ENCODE measurements around the gene KRT32.
"Not testable (repeated sequence)": the region's sequence is repeated elsewhere in the genome, so short reads cannot be mapped to it uniquely, and the experiment has no call there.

The KRT32 gene

DNA sequence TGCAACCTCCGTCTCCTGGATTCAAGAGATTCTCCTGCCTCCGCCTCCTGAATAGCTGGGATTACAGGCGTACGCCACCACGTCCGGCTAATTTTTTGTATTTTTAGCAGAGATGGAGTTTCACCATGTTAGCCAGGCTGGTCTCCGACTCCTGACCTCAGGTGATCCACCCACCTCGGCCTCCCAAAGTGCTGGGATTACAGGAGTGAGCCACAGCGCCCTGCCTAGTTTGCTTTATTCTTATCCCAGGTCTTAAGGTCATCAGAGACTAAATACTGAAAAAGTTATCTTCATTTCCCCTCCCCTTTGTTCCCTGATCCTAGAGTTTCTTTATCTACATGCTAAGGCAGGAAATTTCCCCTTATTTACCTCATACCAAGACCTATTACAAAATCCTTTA lies 36.8 kb downstream of the KRT32 start:
- not testable (repeated sequence) for DNase-seq (ENCODE audit: low read depth in 1 of 2, low spot score in 1 of 2)

DNA sequence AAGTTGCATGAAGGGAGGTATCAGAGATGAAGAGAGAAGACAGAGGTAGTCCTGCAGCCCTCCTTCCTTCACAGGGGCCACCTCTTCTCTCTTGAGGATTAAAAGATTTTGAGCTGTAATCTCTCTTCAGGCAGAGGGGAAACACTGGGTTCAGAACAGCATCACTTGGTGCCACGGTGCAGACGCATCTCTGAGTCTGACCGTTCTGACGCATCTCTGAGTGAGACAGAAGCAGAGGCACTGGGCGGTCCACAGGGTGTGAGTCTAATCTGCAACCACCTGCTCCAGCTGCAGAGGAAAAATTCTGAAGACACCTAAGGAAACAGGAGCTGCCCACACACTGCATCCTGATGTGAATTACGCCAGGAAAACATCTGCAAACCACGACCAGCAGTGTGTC lies 37.5 kb downstream of the KRT32 start:
- no peak for DNase-seq (ENCODE audit: low read depth in 1 of 2, low spot score in 1 of 2)

DNA sequence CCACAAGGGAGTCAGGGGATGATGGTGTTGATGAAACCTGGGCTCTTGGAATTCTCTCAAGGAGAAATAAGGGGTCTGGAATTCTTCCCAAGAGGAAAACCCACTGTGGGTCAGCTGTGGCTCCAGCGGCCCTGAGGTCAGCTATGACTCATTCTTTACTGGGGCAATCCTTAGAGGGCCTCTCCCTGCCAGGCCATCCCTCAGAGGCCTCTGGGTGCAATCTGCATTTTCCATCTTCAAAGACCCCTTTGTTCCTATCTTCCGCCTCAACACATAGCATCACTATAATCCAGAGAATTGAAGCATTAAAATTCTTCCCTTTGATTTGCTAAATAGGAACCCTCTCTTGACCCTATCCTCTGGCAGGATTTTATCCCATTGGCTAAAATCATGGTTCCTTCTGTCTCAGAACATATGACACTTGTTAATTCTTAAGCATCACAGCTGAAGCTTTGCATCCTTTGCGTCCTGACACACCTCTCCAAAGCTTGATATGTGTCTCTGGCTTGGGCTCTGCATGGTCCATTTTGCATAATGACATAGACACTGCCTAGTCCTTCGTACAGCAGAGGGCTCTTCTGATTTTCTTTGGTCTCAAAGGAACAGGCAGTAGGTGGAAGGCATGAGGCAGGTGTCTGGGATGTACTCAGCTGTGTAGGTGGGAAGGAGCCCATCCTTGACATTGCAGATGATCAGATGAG lies 38.4 kb downstream of the KRT32 start:
- DNase-seq (ENCODE audit: low read depth in 1 of 2, low spot score in 1 of 2), result no peak

DNA sequence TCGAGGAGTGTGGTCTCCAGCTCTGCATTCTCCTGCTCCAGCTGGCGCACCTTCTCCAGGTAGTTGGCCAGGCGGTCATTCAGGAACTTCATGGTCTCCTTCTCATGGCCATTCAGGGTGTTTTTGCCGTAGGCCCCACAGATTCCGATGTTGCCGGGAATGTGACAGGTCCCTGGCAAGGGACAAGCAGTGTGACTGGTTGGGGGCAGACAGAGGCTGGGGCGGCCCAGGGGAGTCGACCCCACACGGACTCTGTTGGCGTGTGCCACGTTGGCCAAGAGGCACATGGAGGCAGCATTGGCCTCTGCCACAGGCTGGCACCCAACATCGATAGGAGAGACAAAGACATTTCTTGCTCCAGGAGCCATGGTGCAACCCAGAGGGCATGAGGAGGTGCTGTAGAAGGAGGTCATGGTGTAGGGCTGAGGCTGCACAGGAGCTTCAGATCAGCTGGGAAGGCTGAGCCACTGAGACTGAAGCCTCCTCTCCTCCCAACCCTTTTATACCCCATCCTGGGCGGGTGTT lies 43.0 kb downstream of the KRT32 start, which contains the start of gene KRT37:
Gene KRT37 (minus strand): TSS at position 475 of the 525 bp plus-strand sequence. CDS start 62 bp downstream, at position 413.
- DNase-seq (ENCODE audit: low read depth in 1 of 2, low spot score in 1 of 2), result no peak

DNA sequence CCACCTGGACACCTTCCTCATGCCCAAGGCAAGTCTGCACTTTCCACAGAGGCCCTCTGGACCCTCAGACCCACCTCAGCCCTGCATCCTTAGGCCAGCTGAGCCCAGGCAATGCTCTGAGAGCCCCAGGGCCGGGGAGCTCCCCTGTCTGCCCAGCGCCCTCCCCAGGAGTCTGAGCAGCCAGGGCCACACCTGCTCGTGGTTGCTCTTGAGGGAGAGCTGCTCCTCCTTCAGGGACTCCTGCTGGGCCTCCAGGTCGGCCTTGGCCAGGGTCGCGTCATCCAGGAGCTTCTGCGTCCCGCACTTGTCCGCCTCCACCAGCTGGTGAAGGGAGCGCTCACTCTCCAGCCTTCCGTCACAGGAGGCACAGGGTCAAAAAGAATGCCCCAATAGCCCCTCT lies 44.6 kb downstream of the KRT32 start:
- not testable (repeated sequence) for DNase-seq (ENCODE audit: low read depth in 1 of 2, low spot score in 1 of 2)

DNA sequence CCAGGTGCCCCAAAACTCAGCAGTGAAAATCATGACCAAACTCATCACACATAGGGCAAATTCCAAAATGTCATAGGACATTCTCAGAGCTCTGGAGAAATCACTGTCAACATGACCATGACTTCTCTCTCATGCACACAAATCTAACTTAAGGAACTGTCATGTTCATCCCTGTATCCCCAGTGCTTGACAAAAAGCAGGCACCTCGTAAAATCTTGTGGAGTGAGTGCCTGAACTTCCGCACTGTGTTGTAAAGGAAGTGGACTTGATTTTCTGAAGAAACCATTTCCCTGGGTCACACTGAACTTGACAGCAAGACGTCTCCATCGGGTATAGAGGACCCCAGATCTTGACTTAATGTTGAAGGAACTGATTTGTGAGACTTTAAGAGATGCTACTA lies 45.6 kb downstream of the KRT32 start:
- no peak for DNase-seq (ENCODE audit: low read depth in 1 of 2, low spot score in 1 of 2)

DNA sequence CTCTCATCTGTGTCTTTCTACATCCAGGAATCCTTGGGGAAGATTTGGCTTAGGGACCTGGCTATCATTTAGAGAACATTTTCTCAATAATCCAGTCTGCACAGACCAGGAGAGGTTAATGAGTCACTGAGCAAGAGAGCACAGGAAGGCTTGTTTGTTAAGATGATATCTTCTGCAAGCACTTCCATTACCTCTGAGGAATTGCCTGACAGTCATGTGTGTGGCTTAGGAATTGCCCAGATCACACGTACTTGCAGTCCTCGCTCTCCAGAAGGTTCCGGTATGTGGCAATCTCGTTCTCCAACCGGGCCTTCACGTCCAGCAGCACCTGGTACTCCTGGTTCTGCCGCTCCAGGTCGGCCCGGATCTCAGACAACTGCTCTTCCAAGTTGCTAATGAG lies 46.1 kb downstream of the KRT32 start:
- DNase-seq (ENCODE audit: low read depth in 1 of 2, low spot score in 1 of 2), result no peak

DNA sequence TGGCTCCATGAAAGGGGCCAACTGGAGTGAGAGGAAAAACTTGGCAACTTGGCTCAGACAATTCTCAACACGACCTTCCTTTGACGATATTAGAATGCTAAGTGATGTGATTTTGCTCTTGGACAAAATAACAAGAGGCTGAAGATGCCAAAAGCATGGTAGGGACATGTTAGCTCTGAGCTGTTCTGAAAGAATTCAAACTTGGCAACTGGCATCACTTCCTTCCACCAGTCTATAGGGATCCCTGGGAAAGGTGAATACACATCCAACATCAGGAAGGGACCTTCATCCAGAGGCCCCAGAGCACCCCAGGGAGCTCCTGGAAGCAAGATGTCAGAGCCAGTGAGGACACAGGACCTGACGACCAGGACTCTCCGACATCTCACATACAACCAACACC lies 47.1 kb downstream of the KRT32 start:
- no peak for DNase-seq (ENCODE audit: low read depth in 1 of 2, low spot score in 1 of 2)

DNA sequence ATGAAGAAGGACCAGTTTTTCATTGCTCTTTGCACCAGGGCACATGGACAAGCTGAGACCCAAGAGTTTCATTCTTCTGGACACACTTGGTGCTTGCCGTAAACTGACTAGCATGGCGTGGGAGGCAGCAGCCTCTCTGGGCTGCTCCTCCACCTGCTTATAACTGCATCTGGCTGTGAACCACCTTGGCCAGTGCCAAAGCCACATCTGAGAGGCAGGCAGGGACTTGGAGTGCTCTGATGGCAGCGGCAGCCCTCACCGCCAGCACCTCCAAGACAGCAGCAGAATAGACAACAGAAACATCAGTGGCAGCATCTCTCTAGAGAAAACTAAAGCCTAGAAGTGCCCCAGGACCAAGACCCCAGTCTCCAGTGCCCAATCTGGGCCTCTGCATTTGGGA lies 47.5 kb downstream of the KRT32 start:
- DNase-seq (ENCODE audit: low read depth in 1 of 2, low spot score in 1 of 2), result no peak

DNA sequence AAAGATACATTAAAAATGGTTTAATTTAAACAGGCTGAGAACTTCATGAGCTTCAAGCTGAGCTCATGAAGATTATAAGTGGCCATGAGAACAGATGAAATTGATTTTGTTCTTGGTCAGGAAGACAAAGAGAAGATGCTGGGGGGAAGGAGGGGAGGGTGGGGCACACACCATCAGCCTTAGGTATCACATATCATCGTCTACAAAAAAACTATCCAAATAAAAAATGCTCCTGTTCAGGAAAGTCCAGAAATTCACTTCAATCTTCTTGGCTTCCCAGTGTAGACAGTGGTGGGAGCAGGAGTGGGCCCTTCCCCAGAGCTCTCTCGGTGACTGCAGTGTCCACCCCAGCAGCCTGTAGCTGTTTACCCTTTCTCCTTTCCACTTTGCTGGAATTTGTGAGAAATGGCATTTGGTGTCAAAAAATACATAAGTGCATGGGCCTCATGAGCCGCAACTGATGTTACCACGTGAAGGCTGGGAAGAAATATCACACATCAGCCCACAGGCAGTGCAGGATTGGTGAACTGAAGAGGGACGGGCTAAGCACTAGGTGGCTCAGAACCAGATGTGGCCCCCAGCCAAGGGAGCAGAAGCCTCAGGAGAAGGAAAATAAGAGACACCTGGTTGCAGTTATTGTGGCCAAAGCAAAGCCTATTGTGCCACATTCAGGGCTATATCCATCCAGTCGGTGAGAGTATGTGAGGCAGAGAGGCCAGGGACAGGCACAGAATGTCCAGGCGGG lies 48.9 kb downstream of the KRT32 start:
- no peak for DNase-seq (ENCODE audit: low read depth in 1 of 2, low spot score in 1 of 2)

DNA sequence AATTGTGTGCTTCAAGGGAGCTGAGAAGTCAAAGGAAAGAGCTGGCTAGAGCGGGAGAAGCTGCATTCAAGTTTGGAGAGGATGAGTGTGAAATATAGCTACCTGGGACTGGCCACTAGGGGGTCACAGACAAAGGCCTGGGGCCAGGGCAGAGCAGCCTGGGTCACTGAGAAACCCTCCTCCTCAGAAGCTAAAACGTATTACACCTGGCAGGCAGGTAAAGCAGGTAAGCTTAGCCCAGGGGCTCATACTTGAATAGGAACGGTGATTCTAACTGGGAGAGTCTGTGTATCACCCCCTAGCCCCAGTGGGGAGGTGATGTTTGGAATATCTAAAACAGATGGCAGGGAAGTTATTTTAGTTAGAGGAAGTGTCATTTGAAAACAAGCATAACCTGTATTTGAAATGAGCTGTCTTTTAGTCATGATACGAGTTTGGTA lies 49.6 kb downstream of the KRT32 start:
- no peak for DNase-seq (ENCODE audit: low read depth in 1 of 2, low spot score in 1 of 2)

DNA sequence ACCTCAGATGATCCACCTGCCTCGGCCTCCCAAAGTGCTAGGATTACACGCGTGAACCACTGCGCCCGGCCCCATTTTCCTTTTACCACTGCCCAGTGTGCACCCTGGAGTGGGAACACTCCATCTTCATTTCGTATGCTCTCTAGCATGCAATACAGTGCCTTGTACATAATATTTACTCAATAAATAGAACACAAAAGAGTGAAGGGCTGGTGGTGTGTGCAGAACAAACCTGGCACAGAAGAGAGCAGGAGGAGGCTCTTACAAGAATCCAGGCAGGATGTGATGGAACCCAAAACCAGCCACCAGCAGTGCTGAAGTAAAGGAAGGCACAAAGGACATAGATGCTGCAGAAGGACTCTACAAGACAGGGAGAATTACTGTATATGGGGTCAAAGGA lies 50.1 kb downstream of the KRT32 start:
- no peak for DNase-seq (ENCODE audit: low read depth in 1 of 2, low spot score in 1 of 2)

DNA sequence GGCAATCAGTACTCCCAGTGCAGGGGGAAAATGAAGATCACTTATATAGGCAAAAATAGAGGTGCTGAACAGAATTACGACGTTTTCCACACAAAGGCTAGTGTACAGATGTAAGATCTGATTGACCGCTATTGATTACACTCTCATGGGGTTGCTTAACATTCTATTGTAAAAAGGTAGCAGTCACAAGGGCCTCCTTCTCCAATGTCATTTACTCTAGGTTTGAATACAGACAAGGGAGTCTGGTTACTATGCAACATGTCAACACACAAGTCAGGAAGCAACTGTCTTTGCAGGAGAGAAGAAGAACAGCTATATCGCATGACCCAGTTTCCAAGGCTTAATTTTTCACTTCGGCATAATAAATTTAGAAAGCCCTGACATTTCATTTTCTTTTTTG lies 50.7 kb downstream of the KRT32 start:
- no peak for DNase-seq (ENCODE audit: low read depth in 1 of 2, low spot score in 1 of 2)

DNA sequence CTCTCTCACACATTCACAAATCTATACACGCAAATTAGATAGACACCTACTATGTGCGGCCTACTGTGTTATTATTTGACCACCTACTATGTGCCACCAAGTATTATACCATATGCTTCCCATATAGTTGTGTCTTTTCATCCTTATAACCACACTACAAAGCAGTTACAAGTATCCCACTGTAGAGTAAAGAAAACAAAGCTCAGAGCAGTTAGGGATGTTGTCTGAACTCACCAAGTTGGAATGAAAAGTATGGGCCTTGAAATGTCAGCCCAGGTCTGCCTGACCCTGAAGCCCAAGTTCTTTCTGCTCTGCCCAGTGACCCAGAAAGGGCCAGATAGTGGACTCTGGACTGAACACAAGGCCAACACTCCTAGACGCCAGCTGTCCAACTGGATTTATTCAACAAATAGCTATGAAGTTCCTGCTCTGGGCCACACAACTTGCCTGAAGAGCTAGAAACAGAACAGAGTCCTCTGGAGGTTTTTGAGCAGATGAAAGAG lies 51.3 kb downstream of the KRT32 start:
- DNase-seq (ENCODE audit: low read depth in 1 of 2, low spot score in 1 of 2), result no peak

DNA sequence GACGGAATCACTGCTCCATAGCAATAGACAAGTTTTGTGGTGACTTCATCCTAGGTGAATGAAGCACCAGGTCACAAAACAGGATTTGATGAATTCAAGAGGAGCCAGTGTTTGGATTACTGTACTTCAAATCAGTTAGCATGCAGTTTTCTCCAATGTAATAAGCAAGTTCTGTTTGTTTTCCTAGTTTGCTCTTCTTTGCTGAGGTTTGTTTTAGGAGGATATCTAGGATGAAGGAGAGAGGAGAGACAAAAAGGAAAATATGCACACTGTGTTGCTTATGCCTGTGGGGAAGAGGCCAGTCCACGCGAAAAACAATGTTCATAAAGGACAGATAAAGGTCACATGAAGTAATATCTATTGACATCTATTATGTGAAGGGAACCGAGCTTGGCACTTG lies 51.8 kb downstream of the KRT32 start:
- no peak for DNase-seq (ENCODE audit: low read depth in 1 of 2, low spot score in 1 of 2)

DNA sequence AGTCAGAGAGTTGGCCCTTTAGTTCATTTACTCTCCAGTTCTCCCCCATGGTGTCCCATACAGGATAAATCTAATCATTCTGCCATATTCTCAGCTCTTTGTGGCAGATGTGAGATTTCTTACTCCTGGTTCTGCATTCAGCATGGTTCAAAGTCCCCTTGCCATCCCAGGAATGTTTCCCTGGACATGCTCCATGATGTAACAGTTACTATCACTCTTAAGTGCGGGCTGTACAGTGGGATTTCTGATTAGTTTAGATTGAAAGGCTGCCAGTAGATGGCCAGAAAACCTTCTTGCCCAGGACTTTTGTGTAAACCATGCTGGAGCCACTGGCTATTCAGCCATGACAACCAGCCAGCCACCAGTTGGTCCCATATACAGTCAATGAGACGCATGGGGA lies 53.2 kb downstream of the KRT32 start:
- DNase-seq (ENCODE audit: low read depth in 1 of 2, low spot score in 1 of 2), result no peak

DNA sequence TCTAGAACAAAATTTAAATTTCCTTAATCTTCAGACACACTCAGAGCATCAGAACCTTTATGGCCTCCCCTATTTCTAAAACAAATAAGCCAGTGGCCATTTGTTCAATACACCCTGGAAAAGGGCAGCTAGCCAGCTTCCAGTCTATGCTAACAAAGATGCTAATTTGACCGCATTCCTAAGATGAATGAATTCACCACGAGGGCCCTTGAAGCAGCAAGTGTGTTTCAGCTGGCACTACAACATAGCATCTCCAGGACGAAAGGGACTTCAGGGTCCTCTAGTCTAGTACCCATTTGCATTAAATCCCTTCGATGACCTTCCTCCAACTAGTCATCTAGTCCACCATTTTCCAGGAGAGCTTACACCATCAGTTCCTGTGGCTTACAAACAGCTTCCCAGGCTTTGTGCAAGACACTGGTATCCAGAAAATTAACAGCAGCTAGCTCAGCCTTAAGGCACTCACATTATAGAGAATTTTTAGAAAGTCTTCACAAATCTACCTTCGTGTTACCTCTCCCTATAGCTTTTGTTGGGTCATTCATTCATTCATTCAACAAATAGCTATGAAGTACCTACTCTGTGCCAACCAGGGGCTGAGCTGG lies 53.7 kb downstream of the KRT32 start:
- DNase-seq (ENCODE audit: low read depth in 1 of 2, low spot score in 1 of 2), result no peak

DNA sequence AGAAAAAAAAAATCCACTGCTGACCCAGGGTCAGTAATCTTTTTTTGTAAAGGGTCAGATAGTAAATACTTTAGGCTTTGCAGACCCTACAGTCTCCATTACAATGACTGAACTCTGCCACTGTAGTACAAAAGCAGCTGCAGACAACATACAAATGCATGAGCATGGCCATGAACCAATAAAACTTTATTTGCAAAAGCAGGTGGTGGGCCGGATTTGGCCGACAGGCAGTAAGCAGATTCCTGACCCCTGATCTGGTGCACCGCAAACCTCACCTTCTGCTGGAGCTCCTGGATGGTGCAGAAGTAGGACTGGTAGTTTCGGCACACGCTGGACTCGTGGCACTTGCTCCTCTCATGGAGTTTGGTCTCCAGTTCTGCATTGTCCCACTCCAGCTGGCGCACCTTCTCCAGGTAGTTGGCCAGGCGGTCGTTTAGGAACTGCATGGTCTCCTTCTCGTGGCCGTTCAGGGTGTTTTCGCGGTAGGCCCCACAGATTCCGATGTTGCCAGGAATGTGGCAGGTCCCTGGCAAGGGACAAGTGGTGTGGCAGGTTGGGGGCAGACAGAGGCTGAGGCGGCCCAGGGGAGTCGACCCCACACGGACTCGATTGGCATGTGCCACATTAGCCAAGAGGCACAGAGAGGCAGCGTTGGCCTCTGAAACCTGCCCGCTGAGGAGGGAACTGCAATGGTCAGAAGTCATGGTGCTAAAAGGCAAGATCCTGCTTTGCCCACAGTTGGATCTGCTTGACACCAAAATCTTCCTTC lies 55.9 kb downstream of the KRT32 start:
- no peak for DNase-seq (ENCODE audit: low read depth in 1 of 2, low spot score in 1 of 2)
